ENCODE measurements around the gene ANKRD17.

DNA sequence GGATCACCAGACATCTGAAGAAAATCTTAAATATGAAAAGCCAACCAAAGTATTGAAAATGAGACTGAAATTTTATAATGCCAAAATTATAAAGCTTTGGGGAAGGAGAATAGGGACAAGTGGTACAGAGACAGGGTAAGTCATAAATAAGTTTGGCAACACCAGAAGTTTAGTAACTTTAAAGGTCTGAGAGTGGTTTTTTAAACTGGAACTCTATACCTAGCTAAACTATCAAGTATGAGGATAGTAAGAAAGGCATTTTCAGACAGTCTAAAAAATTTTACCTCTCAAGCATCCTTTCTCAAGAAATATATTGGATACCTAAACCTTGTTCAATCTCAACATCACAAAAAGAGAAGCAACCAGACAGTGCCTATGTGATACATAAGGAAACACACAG, 92.4 kb downstream of the ANKRD17 start:
- TF ChIP-seq, protein P1, sequence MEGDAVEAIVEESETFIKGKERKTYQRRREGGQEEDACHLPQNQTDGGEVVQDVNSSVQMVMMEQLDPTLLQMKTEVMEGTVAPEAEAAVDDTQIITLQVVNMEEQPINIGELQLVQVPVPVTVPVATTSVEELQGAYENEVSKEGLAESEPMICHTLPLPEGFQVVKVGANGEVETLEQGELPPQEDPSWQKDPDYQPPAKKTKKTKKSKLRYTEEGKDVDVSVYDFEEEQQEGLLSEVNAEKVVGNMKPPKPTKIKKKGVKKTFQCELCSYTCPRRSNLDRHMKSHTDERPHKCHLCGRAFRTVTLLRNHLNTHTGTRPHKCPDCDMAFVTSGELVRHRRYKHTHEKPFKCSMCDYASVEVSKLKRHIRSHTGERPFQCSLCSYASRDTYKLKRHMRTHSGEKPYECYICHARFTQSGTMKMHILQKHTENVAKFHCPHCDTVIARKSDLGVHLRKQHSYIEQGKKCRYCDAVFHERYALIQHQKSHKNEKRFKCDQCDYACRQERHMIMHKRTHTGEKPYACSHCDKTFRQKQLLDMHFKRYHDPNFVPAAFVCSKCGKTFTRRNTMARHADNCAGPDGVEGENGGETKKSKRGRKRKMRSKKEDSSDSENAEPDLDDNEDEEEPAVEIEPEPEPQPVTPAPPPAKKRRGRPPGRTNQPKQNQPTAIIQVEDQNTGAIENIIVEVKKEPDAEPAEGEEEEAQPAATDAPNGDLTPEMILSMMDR (conservative IDR thresholded peaks at IDR 0.05; ENCODE audit: low read depth, low read length): no peak
- no peak for TF ChIP-seq EZH2 (IDR thresholded peaks at IDR 0.05; ENCODE audit: low read length, unreplicated experiment)
